H9 (cell line): ENCODE data around the gene HBZ. TPM values are rescaled to one million over a fixed set of nuclear protein-coding genes. Genes with fewer than 3 reads are reported as not detected.

Experiments
- DNase-seq: peaks from one replicate; pipeline ENCODE4 v3.0.0-alpha.2; 2017
- H2AFZ ChIP-seq: one replicate; pipeline ENCODE4 v1.6.1; 2013; ENCODE audit warnings: mild to moderate bottlenecking, low read length, control low read depth, moderate library complexity
- H2AK5ac ChIP-seq: 2 replicates; pipeline ENCODE4 v1.6.1; 2013; ENCODE audit warnings: low read length, control low read depth, mixed read lengths; ENCODE audit not compliant: insufficient read length
- H2BK120ac ChIP-seq: one replicate; pipeline ENCODE4 v1.6.1; 2013; ENCODE audit warnings: low read depth, mild to moderate bottlenecking, low read length, control low read depth, inconsistent platforms; ENCODE audit not compliant: poor library complexity, severe bottlenecking
- H2BK12ac ChIP-seq: 2 replicates; pipeline ENCODE4 v1.6.1; 2013; ENCODE audit warnings: low read length, control low read depth, mixed read lengths, low read depth; ENCODE audit not compliant: insufficient read length
- H2BK15ac ChIP-seq: 2 replicates; pipeline ENCODE4 v1.6.1; 2013; ENCODE audit warnings: low read depth, low read length, control low read depth
- H2BK20ac ChIP-seq: one replicate; pipeline ENCODE4 v1.6.1; 2013; ENCODE audit warnings: low read depth, mild to moderate bottlenecking, low read length, control low read depth, inconsistent platforms; ENCODE audit not compliant: poor library complexity, severe bottlenecking
- H2BK5ac ChIP-seq: 2 replicates; pipeline ENCODE4 v1.6.1; 2013; ENCODE audit warnings: low read length, control low read depth, mixed read lengths; ENCODE audit not compliant: insufficient read length
- H3K14ac ChIP-seq: 2 replicates; pipeline ENCODE4 v1.6.1; 2013; ENCODE audit warnings: low read length, control low read depth; ENCODE audit not compliant: insufficient read depth
- H3K18ac ChIP-seq: 2 replicates; pipeline ENCODE4 v1.6.1; 2013; ENCODE audit warnings: low read depth, mild to moderate bottlenecking, mixed read lengths, low read length, control low read depth; ENCODE audit not compliant: insufficient read length
- H3K23ac ChIP-seq: 2 replicates; pipeline ENCODE4 v1.6.1; 2013; ENCODE audit warnings: low read length, control low read depth, mixed read lengths, low read depth; ENCODE audit not compliant: insufficient read length
- H3K23me2 ChIP-seq: 2 replicates; pipeline ENCODE4 v1.6.1; 2013; ENCODE audit warnings: low read depth, mild to moderate bottlenecking, mixed read lengths, low read length, control low read depth; ENCODE audit not compliant: insufficient read length, poor library complexity, severe bottlenecking
- H3K27ac ChIP-seq: 2 replicates; pipeline ENCODE4 v1.5.1; 2013; ENCODE audit warnings: low read length, control low read depth, mixed read lengths, low read depth; ENCODE audit not compliant: insufficient read length
- H3K27me3 ChIP-seq: 2 replicates; pipeline ENCODE4 v1.6.1; 2013; ENCODE audit warnings: low read length, control low read depth, inconsistent platforms; ENCODE audit not compliant: insufficient read depth
- H3K4ac ChIP-seq: 2 replicates; pipeline ENCODE4 v1.6.1; 2013; ENCODE audit warnings: low read depth, mild to moderate bottlenecking, control low read depth, inconsistent platforms, low read length, moderate library complexity
- H3K4me1 ChIP-seq: 2 replicates; pipeline ENCODE4 v1.6.1; 2013; ENCODE audit warnings: low read length, control low read depth, inconsistent platforms; ENCODE audit not compliant: insufficient read depth
- H3K4me2 ChIP-seq: 2 replicates; pipeline ENCODE4 v1.6.1; 2013; ENCODE audit warnings: low read length, control low read depth, mixed read lengths; ENCODE audit not compliant: insufficient read length, insufficient read depth
- H3K56ac ChIP-seq: 2 replicates; pipeline ENCODE4 v1.6.1; 2013; ENCODE audit warnings: low read depth, mild to moderate bottlenecking, mixed read lengths, low read length, control low read depth; ENCODE audit not compliant: insufficient read length
- H3K79me1 ChIP-seq: 2 replicates; pipeline ENCODE4 v1.6.1; 2013; ENCODE audit warnings: low read depth, mild to moderate bottlenecking, moderate library complexity, low read length, control low read depth, inconsistent platforms; ENCODE audit not compliant: insufficient read depth, poor library complexity, severe bottlenecking
- H3K79me2 ChIP-seq: 2 replicates; pipeline ENCODE4 v1.6.1; 2013; ENCODE audit warnings: low read length, control low read depth, inconsistent platforms; ENCODE audit not compliant: insufficient read depth
- H3K9ac ChIP-seq: 2 replicates; pipeline ENCODE4 v1.6.1; 2013; ENCODE audit warnings: low read length, control low read depth, mixed read lengths; ENCODE audit not compliant: insufficient read length; ENCODE audit errors: extremely low read depth
- H3K9me3 ChIP-seq: one replicate; pipeline ENCODE4 v1.6.1; 2013; ENCODE audit warnings: low read depth, low read length, inconsistent platforms; ENCODE audit not compliant: control insufficient read depth
- H3T11ph ChIP-seq: one replicate; pipeline ENCODE4 v1.6.1; 2013; ENCODE audit warnings: mild to moderate bottlenecking, low read length, control low read depth, inconsistent platforms
- H4K20me1 ChIP-seq: one replicate; pipeline ENCODE4 v1.6.1; 2013; ENCODE audit not compliant: control insufficient read depth, insufficient read length, insufficient read depth
- H4K5ac ChIP-seq: 2 replicates; pipeline ENCODE4 v1.6.1; 2013; ENCODE audit warnings: low read depth, mild to moderate bottlenecking, mixed read lengths, low read length, control low read depth; ENCODE audit not compliant: insufficient read length
- H4K8ac ChIP-seq: replicated peaks from 2 replicates; pipeline ENCODE4 v1.6.1; 2013; ENCODE audit warnings: low read length, control low read depth, mixed read lengths, low read depth; ENCODE audit not compliant: insufficient read length
- H4K91ac ChIP-seq: 2 replicates; pipeline ENCODE4 v1.6.1; 2013; ENCODE audit warnings: low read depth, mild to moderate bottlenecking, moderate library complexity, mixed read lengths, low read length, control low read depth; ENCODE audit not compliant: insufficient read length
- H3K27ac Mint-ChIP-seq, 3 experiments: 2 replicates in 2 of 3; 3 replicates in 1 of 3; pipeline ENCODE4 v1.8.0; 2020 to 2021; ENCODE audit warnings: mixed read lengths in 3 of 3, mild to moderate bottlenecking in 1 of 3, moderate library complexity in 1 of 3
- H3K27me3 Mint-ChIP-seq: 2 replicates; pipeline ENCODE4 v1.8.0; 2021; ENCODE audit warnings: low read depth, mild to moderate bottlenecking, moderate library complexity, mixed read lengths
- H3K36me3 Mint-ChIP-seq, 3 experiments: 2 replicates in 2 of 3; 3 replicates in 1 of 3; pipeline ENCODE4 v1.8.0; 2020 to 2021; ENCODE audit warnings: low read depth in 3 of 3, mixed read lengths in 3 of 3; ENCODE audit not compliant: insufficient read depth in 1 of 3
- H3K4me1 Mint-ChIP-seq, 2 experiments: 2 replicates each; pipeline ENCODE4 v1.8.0; 2020; ENCODE audit warnings: mixed read lengths in 2 of 2
- H3K4me3 Mint-ChIP-seq, 2 experiments: 2 replicates in 1 of 2; 3 replicates in 1 of 2; pipeline ENCODE4 v1.8.0; 2020 to 2021; ENCODE audit warnings: mild to moderate bottlenecking in 2 of 2, mixed read lengths in 2 of 2, moderate library complexity in 1 of 2
- H3K9me3 Mint-ChIP-seq, 2 experiments: 2 replicates in 1 of 2; 3 replicates in 1 of 2; pipeline ENCODE4 v1.8.0; 2020; ENCODE audit warnings: mild to moderate bottlenecking in 2 of 2, mixed read lengths in 2 of 2, moderate library complexity in 1 of 2
- WGBS: extraction: QIAGEN DNeasy Blood & Tissue Kit; methylation state at CpG from one replicate; pipeline ENCODE4 v1.1.7; 2013; ENCODE audit warnings: missing lambda C conversion rate, low lambda C conversion rate, mixed read lengths; ENCODE audit not compliant: insufficient read length; ENCODE audit errors: extremely low coverage; 5-methylcytosine and 5-hydroxymethylcytosine counted together
- total RNA-seq: library from RNA; stranded (reverse); gene quantifications from 2 replicates; pipeline ENCODE4 v1.2.1, GENCODE V29; 2021
- TF ChIP-seq, protein P1 (sequence below): fragments of 200-600 bp; sonication (generic); conservative IDR thresholded peaks from 3 replicates; pipeline ENCODE4 v1.8.0; 2021; ENCODE audit warnings: antibody characterized with exemption, mild to moderate bottlenecking

HBZ gene
- total RNA-seq, 1 experiment from 2014 or later, result not detected

DNA sequence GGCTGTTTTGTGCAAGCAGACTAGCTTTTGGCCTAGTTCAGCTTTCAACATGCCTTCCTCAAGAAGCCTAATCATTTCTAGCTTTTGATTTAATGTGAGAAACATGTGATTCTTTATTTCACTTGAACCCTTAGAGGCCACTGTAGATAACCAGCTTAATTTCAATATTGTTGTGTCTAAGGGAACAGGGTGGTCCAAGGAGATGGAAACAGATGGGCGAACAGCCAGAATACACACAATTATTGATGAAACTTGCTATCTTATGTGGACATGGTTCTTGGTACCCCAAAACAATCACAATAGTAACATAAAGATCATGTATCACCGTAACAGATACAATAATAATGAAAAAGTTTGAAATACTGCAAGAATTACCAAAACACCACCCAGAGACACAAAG lies 18.7 kb upstream of the HBZ start:
- Mint-ChIP-seq H3K4me3 (no peak overlapping the region), H3K36me3 (0 out of 7 replicates have a peak, but pooled peaks cover 0 to 2% (median 0%) of the 10 kb centered on the region in 3 experiments), H3K27ac (peak overlapping the region in 1 of 3 experiments; percentile 55; a peak in 1 of 7 replicates), H3K4me1 (peaks cover 0 to 2% of the 10 kb centered on the region in 2 experiments; a peak in 1 of 4 replicates), H3K9me3 (no peaks in the 10 kb centered on the region), H3K27me3 (no peaks in the 10 kb centered on the region)
- no peak for DNase-seq
- Histone ChIP-seq H2BK120ac (no peak overlapping the region), H2AK5ac (no peak overlapping the region), H4K91ac (no peak overlapping the region), H3K18ac (no peak overlapping the region), H2BK5ac (no peak overlapping the region), H3T11ph (no peak overlapping the region), H3K23ac (no peak overlapping the region), H4K20me1 (no peaks in the 10 kb centered on the region), H3K56ac (no peak overlapping the region), H3K79me1 (peaks cover 4% of the 10 kb centered on the region), H4K5ac (no peak overlapping the region), H2BK15ac (no peak overlapping the region), H3K4me2 (no peak overlapping the region), H3K9ac (no peak overlapping the region), H3K4ac (no peak overlapping the region), H3K14ac (no peak overlapping the region), H3K4me1 (no peaks in the 10 kb centered on the region), H3K79me2 (no peaks in the 10 kb centered on the region), H2BK12ac (no peak overlapping the region), H3K27ac (no peak overlapping the region), H2BK20ac (no peak overlapping the region), H2AFZ (no peak overlapping the region), H3K9me3 (no peaks in the 10 kb centered on the region), H4K8ac (no peak overlapping the region), H3K27me3 (no peaks in the 10 kb centered on the region), H3K23me2 (no peaks in the 10 kb centered on the region)
- TF ChIP-seq, protein P1, sequence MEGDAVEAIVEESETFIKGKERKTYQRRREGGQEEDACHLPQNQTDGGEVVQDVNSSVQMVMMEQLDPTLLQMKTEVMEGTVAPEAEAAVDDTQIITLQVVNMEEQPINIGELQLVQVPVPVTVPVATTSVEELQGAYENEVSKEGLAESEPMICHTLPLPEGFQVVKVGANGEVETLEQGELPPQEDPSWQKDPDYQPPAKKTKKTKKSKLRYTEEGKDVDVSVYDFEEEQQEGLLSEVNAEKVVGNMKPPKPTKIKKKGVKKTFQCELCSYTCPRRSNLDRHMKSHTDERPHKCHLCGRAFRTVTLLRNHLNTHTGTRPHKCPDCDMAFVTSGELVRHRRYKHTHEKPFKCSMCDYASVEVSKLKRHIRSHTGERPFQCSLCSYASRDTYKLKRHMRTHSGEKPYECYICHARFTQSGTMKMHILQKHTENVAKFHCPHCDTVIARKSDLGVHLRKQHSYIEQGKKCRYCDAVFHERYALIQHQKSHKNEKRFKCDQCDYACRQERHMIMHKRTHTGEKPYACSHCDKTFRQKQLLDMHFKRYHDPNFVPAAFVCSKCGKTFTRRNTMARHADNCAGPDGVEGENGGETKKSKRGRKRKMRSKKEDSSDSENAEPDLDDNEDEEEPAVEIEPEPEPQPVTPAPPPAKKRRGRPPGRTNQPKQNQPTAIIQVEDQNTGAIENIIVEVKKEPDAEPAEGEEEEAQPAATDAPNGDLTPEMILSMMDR, result no peak
- no CpG with 5 or more reads among the region's 2 CpGs for WGBS
